ENCODE measurements around the gene TRAFD1.

GRCh38 chr12:112194601-112195247 is 69.4 kb downstream of the TRAFD1 start:
- TF ChIP-seq CTCF (IDR thresholded peaks at IDR 0.05), result no peak
- TF ChIP-seq ZFX (IDR thresholded peaks at IDR 0.05; ENCODE audit: borderline replicate concordance), result no peak
